K562 (cell line): ENCODE measurements around the gene AKAP13.

Experiments
- FOS ChIP-seq: IDR thresholded peaks from 3 replicates; pipeline ENCODE4 v1.6.1; 2011; ENCODE audit not compliant: insufficient read length; ENCODE audit errors: extremely low read depth
- MEF2D ChIP-seq: conservative IDR thresholded peaks from 2 replicates; pipeline ENCODE4 v1.6.1; 2016; ENCODE audit warnings: low read depth, missing genetic modification characterization, missing compliant biosample characterization
- NFIC ChIP-seq: fragments of 450-650 bp; IDR thresholded peaks from 2 replicates; pipeline ENCODE4 v1.6.1; 2017; ENCODE audit warnings: mild to moderate bottlenecking, inconsistent platforms
- PCBP1 ChIP-seq: fragments of 200-400 bp; formaldehyde crosslinking; IDR thresholded peaks from 2 replicates; pipeline ENCODE4 v1.6.1; 2018; ENCODE audit warnings: mild to moderate bottlenecking, low read depth, low read length; ENCODE audit not compliant: poor library complexity, severe bottlenecking
- PHF8 ChIP-seq: fragments of 200-600 bp; sonication (generic); IDR thresholded peaks from 2 replicates; pipeline ENCODE4 v1.6.1; 2012; ENCODE audit warnings: mixed run types, mild to moderate bottlenecking, inconsistent platforms, low read length, moderate library complexity, borderline replicate concordance
- PML ChIP-seq: IDR thresholded peaks from 2 replicates; pipeline ENCODE4 v1.6.1; 2012; ENCODE audit warnings: low read length, inconsistent platforms
- RAD21 ChIP-seq, 2 experiments: fragments of 250-450 bp in 1 of 2; fragments of 450-650 bp in 1 of 2; sonication (Bioruptor Pico) in 1 of 2; formaldehyde crosslinking in 1 of 2; IDR thresholded peaks in 1 of 2; conservative IDR thresholded peaks in 1 of 2; 2 replicates each; pipeline versions ENCODE4 v1.4.0 to v1.8.0; 2020 to 2022; ENCODE audit warnings: mild to moderate bottlenecking in 2 of 2, moderate library complexity in 1 of 2
- RBBP5 ChIP-seq: fragments of 200-600 bp; sonication (generic); IDR thresholded peaks from 2 replicates; pipeline ENCODE4 v1.6.1; 2012; ENCODE audit warnings: borderline replicate concordance, mild to moderate bottlenecking, low read length, control low read depth, inconsistent platforms; ENCODE audit not compliant: insufficient read depth, poor library complexity, severe bottlenecking
- ZNF224 ChIP-seq: sonication (generic); formaldehyde crosslinking; IDR thresholded peaks from 2 replicates; pipeline ENCODE4 v1.8.0; 2022; ENCODE audit warnings: mild to moderate bottlenecking, missing genetic modification reagents
- ZNF263 ChIP-seq: sonication (generic); formaldehyde crosslinking; IDR thresholded peaks from 2 replicates; pipeline ENCODE4 v1.8.0; 2022; ENCODE audit warnings: mild to moderate bottlenecking, missing genetic modification reagents, borderline replicate concordance
- ZNF395 ChIP-seq: fragments of 200-800 bp; sonication (Bioruptor generic); IDR thresholded peaks from 2 replicates; pipeline ENCODE4 v1.6.1; 2017; ENCODE audit warnings: missing genetic modification characterization, missing compliant biosample characterization
- TF ChIP-seq, protein P1 (sequence below): fragments of 250-450 bp; sonication (Bioruptor Pico); IDR thresholded peaks from 2 replicates; pipeline ENCODE4 v1.8.0; 2021; ENCODE audit warnings: moderate library complexity, mild to moderate bottlenecking, inconsistent platforms
- TF ChIP-seq, protein P2 (sequence below): fragments of 250-450 bp; sonication (Bioruptor Pico); IDR thresholded peaks from 2 replicates; pipeline ENCODE4 v1.4.0; 2020; ENCODE audit warnings: mild to moderate bottlenecking, moderate library complexity

GRCh38 chr15:85717212-85717611 lies 336.8 kb downstream of the AKAP13 start:
- TF ChIP-seq MEF2D (tag) = no peak
- no peak for TF ChIP-seq FOS
- no peak for TF ChIP-seq ZNF395 (CRISPR knock-in tag)
- TF ChIP-seq RBBP5 = no peak
- TF ChIP-seq PML = no peak
- no peak for TF ChIP-seq ZNF263 (CRISPR knock-in tag)
- TF ChIP-seq ZNF224 (CRISPR knock-in tag) = no peak
- TF ChIP-seq PCBP1 = no peak
- TF ChIP-seq, protein P1, sequence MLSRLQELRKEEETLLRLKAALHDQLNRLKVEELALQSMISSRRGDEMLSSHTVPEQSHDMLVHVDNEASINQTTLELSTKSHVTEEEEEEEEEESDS (CRISPR knock-in tag) = no peak
- no peak for TF ChIP-seq RAD21 (CRISPR knock-in tag; conservative IDR thresholded peaks at IDR 0.05 in 1 of 2, IDR thresholded peaks at IDR 0.05 in 1 of 2)
- TF ChIP-seq NFIC = no peak
- TF ChIP-seq PHF8 = no peak
- TF ChIP-seq, protein P2, sequence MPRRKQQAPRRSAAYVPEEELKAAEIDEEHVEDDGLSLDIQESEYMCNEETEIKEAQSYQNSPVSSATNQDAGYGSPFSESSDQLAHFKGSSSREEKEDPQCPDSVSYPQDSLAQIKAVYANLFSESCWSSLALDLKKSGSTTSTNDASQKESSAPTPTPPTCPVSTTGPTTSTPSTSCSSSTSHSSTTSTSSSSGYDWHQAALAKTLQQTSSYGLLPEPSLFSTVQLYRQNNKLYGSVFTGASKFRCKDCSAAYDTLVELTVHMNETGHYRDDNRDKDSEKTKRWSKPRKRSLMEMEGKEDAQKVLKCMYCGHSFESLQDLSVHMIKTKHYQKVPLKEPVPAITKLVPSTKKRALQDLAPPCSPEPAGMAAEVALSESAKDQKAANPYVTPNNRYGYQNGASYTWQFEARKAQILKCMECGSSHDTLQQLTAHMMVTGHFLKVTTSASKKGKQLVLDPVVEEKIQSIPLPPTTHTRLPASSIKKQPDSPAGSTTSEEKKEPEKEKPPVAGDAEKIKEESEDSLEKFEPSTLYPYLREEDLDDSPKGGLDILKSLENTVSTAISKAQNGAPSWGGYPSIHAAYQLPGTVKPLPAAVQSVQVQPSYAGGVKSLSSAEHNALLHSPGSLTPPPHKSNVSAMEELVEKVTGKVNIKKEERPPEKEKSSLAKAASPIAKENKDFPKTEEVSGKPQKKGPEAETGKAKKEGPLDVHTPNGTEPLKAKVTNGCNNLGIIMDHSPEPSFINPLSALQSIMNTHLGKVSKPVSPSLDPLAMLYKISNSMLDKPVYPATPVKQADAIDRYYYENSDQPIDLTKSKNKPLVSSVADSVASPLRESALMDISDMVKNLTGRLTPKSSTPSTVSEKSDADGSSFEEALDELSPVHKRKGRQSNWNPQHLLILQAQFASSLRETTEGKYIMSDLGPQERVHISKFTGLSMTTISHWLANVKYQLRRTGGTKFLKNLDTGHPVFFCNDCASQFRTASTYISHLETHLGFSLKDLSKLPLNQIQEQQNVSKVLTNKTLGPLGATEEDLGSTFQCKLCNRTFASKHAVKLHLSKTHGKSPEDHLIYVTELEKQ (CRISPR knock-in tag) = no peak
